HG03095 (cell line): ENCODE data around the gene LGALS7.
"Not testable (repeated sequence)": the region's sequence is repeated elsewhere in the genome, so short reads cannot be mapped to it uniquely, and the experiment has no call there.

ENCODE experiments used
- ATAC-seq: cut with Tn5 transposase; IDR thresholded peaks from one replicate; pipeline ENCODE4 v1.9.1; 2021; ENCODE audit warnings: moderate library complexity; ENCODE audit not compliant: unreplicated experiment

Gene LGALS7

GRCh38 chr19:38773469-38774177 is at the start of gene LGALS7:
Gene LGALS7 (minus strand): TSS chr19:38773517. CDS start chr19:38773492, 25 bp downstream.
- no peak for ATAC-seq

- not testable (repeated sequence) for ATAC-seq
These were observed 48.0 kb upstream of the LGALS7 start for GRCh38 chr19:38821230-38821825.

- no peak for ATAC-seq
These were observed 46.1 kb upstream of the LGALS7 start for GRCh38 chr19:38819231-38819920.

- no peak for ATAC-seq
These were observed 43.8 kb upstream of the LGALS7 start for GRCh38 chr19:38817081-38817480.

GRCh38 chr19:38816131-38816750 is 42.9 kb upstream of the LGALS7 start:
- ATAC-seq, result no peak

- no peak for ATAC-seq
These were observed 42.0 kb upstream of the LGALS7 start for GRCh38 chr19:38815059-38816001.

GRCh38 chr19:38813932-38814331 is 40.6 kb upstream of the LGALS7 start:
- ATAC-seq, result not testable (repeated sequence)

- ATAC-seq, result no peak
These were observed 40.0 kb upstream of the LGALS7 start for GRCh38 chr19:38813323-38813722.

- ATAC-seq, result no peak
These were observed 39.6 kb upstream of the LGALS7 start, which contains the start of gene LGALS4 for GRCh38 chr19:38812841-38813320. Gene LGALS4 (minus strand): TSS chr19:38812945. CDS start chr19:38812886, 59 bp downstream.

- ATAC-seq, result no peak
These were observed 38.9 kb upstream of the LGALS7 start for GRCh38 chr19:38812009-38812840.

- ATAC-seq, result no peak
These were observed 36.4 kb upstream of the LGALS7 start for GRCh38 chr19:38809592-38810252.

- ATAC-seq, result no peak
These were observed 35.4 kb upstream of the LGALS7 start for GRCh38 chr19:38808741-38809140.

- not testable (repeated sequence) for ATAC-seq
These were observed 34.2 kb upstream of the LGALS7 start for GRCh38 chr19:38807374-38808098.

GRCh38 chr19:38806371-38806770 is 33.1 kb upstream of the LGALS7 start:
- no peak for ATAC-seq

GRCh38 chr19:38805180-38805579 is 31.9 kb upstream of the LGALS7 start:
- ATAC-seq, result no peak

- ATAC-seq, result no peak
These were observed 30.2 kb upstream of the LGALS7 start for GRCh38 chr19:38803543-38803942.

- no peak for ATAC-seq
These were observed 28.2 kb upstream of the LGALS7 start for GRCh38 chr19:38801359-38802095.
